ENCODE measurements around the gene NOTCH1.

DNA sequence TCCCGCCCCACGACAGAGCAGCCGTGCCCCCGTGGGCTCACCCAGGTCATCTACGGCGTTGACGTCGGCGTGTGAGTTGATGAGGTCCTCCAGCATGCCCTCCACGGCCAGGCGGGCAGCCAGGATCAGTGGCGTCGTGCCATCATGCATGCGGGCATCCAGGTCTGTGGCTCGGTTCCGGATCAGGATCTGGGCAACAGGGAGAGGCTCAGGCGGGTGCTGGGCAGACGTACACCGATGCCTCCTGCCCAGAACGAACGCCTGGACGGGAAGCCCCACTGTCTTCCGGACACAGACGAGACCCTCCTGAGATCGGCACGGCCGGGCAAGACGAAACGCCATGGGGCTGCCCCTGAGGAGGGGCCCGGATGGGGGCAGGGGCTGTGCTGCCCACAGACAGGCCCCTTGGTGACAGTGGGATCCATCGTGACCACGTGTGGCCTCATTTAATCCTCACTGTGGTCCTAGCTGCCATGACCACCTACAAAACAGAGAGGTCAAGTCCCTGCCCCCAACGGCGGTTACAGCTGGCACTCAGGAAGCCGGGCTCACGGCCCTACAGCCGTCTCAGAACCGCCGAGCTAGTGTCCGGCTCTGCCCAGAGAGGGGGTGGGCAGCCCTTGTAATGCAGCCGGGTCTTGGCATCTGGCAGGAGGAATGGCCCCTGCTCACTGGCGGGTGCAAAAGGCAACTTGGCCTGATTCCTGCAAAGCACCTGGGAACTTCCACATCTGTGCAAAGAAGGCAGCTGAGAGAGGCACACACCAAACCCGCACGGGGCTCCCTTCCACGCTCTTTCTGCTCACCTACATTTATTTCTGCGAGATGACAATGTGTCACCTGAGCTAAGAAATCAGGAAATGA, 46.5 kb downstream of the NOTCH1 start:
- TF ChIP-seq, protein P1, sequence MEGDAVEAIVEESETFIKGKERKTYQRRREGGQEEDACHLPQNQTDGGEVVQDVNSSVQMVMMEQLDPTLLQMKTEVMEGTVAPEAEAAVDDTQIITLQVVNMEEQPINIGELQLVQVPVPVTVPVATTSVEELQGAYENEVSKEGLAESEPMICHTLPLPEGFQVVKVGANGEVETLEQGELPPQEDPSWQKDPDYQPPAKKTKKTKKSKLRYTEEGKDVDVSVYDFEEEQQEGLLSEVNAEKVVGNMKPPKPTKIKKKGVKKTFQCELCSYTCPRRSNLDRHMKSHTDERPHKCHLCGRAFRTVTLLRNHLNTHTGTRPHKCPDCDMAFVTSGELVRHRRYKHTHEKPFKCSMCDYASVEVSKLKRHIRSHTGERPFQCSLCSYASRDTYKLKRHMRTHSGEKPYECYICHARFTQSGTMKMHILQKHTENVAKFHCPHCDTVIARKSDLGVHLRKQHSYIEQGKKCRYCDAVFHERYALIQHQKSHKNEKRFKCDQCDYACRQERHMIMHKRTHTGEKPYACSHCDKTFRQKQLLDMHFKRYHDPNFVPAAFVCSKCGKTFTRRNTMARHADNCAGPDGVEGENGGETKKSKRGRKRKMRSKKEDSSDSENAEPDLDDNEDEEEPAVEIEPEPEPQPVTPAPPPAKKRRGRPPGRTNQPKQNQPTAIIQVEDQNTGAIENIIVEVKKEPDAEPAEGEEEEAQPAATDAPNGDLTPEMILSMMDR (conservative IDR thresholded peaks at IDR 0.05), result no peak
- no peak for TF ChIP-seq ZFX (IDR thresholded peaks at IDR 0.05)

Data from C4-2B (cell line).